ENCODE data around the gene MAST2.
"Not testable (repeated sequence)": the region's sequence is repeated elsewhere in the genome, so short reads cannot be mapped to it uniquely, and the experiment has no call there.

Gene MAST2

DNA sequence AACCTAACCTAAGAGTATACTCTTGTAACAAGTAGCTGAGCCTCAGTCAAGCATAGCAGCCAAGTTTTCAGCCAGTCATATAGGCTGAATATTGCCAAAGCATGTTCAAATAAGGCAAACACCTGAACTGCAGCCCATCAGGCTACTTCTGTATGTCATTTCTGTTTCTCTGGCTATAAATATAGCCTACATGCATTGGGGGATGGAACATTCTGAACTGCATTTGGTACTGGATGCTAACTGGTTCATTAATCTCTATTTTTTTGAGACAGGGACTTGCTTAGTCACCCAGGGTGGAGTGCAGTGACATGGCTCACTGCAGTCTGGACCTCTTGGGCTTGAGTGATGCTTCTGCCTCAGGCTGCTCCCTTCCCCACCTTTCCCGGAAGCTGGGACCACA lies 37.3 kb downstream of the MAST2 start:
- peak; percentile 38 for DNase-seq (ENCODE audit: low read depth)
- no peak overlapping the region for H3K4me3 ChIP-seq (ENCODE audit: low read depth, low read length)
- TF ChIP-seq CTCF (IDR thresholded peaks at IDR 0.05; ENCODE audit: control insufficient read depth, extremely low read depth, insufficient read depth), result no peak

DNA sequence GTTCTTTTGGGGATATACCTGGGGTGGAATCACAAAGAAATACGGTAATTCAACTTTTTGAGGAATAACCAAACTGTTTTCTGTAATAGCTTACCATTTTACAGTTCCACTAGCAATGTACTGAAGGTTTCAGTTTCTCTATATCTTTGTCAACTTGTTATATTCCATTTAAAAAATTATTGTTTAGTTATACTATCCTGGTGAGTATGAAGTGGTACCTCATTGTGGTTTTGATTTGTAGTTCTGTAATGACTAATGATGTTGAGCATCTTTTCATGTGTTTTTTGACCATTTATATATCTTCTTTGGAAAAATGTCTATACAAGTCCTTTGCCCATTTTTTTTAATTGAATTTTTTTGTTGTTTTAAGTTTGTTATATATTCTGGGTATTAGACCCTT lies 39.4 kb downstream of the MAST2 start:
- no peak overlapping the region for H3K4me3 ChIP-seq (ENCODE audit: low read depth, low read length)
- no peak for DNase-seq (ENCODE audit: low read depth)
- no peak for TF ChIP-seq CTCF (IDR thresholded peaks at IDR 0.05; ENCODE audit: control insufficient read depth, extremely low read depth, insufficient read depth)

DNA sequence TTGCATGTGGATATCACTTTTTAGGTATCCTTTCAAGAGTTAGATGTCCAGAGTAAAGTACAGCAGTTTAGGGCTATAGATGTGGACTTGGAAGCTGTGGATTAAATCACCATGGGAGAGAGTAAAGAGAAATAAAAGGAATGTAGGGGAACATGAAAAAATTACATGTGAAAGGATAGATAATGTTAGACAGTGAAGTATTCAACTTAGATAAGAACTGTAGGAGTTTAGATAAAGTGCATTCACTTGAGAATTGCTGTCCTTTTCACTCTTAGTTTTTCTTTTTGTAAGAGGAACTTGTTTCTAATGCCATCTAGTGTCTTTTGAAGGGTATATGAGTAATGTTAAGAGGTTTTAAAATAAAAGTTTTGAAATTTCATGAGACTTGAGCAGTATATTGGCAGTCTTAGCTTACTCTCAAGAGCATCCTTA lies 40.1 kb downstream of the MAST2 start:
- TF ChIP-seq CTCF (IDR thresholded peaks at IDR 0.05; ENCODE audit: control insufficient read depth, extremely low read depth, insufficient read depth), result peak; percentile 24; the same call in 1 of the 2 replicates
- DNase-seq (ENCODE audit: low read depth), result no peak
- no peak overlapping the region for H3K4me3 ChIP-seq (ENCODE audit: low read depth, low read length)

DNA sequence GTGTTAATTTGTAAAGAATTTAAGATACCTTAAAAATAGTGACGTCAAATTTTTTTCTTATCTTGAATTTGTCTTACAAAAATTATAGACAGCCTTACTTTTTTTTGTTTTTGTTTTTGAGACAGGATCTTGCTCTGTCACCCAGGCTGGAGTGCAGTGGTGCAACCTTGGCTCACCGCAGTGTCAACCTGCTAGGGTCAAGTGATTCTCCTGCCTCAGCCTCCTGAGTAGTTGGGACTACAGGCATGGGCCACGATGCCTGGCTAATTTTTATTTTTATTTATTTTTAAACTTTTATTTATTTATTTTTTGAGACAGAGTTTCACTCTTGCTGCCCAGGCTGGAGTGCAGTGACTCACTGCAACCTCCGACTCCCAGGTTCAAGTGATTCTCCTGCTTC lies 40.6 kb downstream of the MAST2 start:
- not testable (repeated sequence) for DNase-seq (ENCODE audit: low read depth); H3K4me3 ChIP-seq (ENCODE audit: low read depth, low read length)

GRCh38 chr1:45846931-45847330 lies 43.5 kb downstream of the MAST2 start:
- H3K4me3 ChIP-seq (ENCODE audit: low read depth, low read length), result no peak overlapping the region
- DNase-seq (ENCODE audit: low read depth), result no peak
- TF ChIP-seq CTCF (IDR thresholded peaks at IDR 0.05; ENCODE audit: control insufficient read depth, extremely low read depth, insufficient read depth), result no peak

- DNase-seq (ENCODE audit: low read depth), result no peak
- no peak overlapping the region for H3K4me3 ChIP-seq (ENCODE audit: low read depth, low read length)
- TF ChIP-seq CTCF (IDR thresholded peaks at IDR 0.05; ENCODE audit: control insufficient read depth, extremely low read depth, insufficient read depth), result no peak
Observed at GRCh38 chr1:45848097-45848496, 44.7 kb downstream of the MAST2 start.

DNA sequence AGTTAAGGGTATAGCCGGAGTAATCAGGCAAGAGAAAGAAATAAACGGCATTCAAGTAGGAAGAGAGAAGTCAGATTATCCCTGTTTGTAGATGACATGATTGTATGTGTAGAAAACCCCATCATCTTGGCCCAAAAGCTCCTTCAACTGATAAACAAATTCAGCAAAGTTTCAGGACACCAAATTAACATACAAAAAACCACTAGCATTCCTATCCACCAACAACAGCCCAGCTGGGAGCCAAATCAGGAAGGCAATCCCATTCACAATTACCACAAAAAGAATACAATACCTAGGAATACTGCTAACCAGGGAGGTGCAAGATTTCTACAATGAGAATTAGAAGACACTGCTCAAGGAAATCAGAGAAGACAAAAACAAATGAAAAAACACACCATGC lies 45.3 kb downstream of the MAST2 start:
- H3K4me3 ChIP-seq (ENCODE audit: low read depth, low read length), result no peak overlapping the region
- no peak for DNase-seq (ENCODE audit: low read depth)
- no peak for TF ChIP-seq CTCF (IDR thresholded peaks at IDR 0.05; ENCODE audit: control insufficient read depth, extremely low read depth, insufficient read depth)
